ENCODE data around the gene ARID3A.

Gene ARID3A

GRCh38 chr19:885536-886224, 40.2 kb upstream of the ARID3A start:
- no peak overlapping the region for H3K27ac ChIP-seq
- TF ChIP-seq CTCF (IDR thresholded peaks at IDR 0.05): no peak
- no peak overlapping the region for H3K4me3 ChIP-seq
- H3K27me3 ChIP-seq: no peaks in the 10 kb centered on the region
- no peaks in the 10 kb centered on the region for H3K9me3 ChIP-seq
- no peak for DNase-seq
- H3K36me3 ChIP-seq: peaks cover 49 to 100% (median 90%) of the 10 kb centered on the region in 3 donors
- intact Hi-C loops (cut with DNase I; ENCODE audit: low total_unique reads): no loop called here
- peaks cover 0 to 1% (median 0%) of the 10 kb centered on the region in 4 donors for H3K4me1 ChIP-seq

GRCh38 chr19:887072-887471, 38.8 kb upstream of the ARID3A start:
- Histone ChIP-seq H3K4me1 (peaks cover 0 to 14% (median 5%) of the 10 kb centered on the region in 4 donors), H3K4me3 (no peak overlapping the region), H3K9me3 (no peaks in the 10 kb centered on the region), H3K36me3 (peaks cover 35 to 91% (median 78%) of the 10 kb centered on the region in 3 donors), H3K27me3 (no peaks in the 10 kb centered on the region), H3K27ac (no peak overlapping the region)
- DNase-seq: no peak
- TF ChIP-seq CTCF (IDR thresholded peaks at IDR 0.05): no peak
- intact Hi-C loops (cut with DNase I; ENCODE audit: low total_unique reads): no loop called here

- H3K27ac ChIP-seq: no peak overlapping the region
- H3K36me3 ChIP-seq: peaks cover 33 to 86% (median 72%) of the 10 kb centered on the region in 3 donors
- H3K4me1 ChIP-seq: peaks cover 0 to 19% (median 8%) of the 10 kb centered on the region in 4 donors
- no peak overlapping the region for H3K4me3 ChIP-seq
- intact Hi-C loops (cut with DNase I; ENCODE audit: low total_unique reads): no loop called here
- H3K9me3 ChIP-seq: no peaks in the 10 kb centered on the region
- no peak for DNase-seq
- H3K27me3 ChIP-seq: no peaks in the 10 kb centered on the region
- TF ChIP-seq CTCF (IDR thresholded peaks at IDR 0.05): no peak
Measured at GRCh38 chr19:887599-887998, 38.2 kb upstream of the ARID3A start.

GRCh38 chr19:888581-889385, 37.1 kb upstream of the ARID3A start:
- TF ChIP-seq CTCF (IDR thresholded peaks at IDR 0.05): no peak
- no peaks in the 10 kb centered on the region for H3K27me3 ChIP-seq
- H3K4me1 ChIP-seq: peaks cover 0 to 22% (median 8%) of the 10 kb centered on the region in 4 donors
- intact Hi-C loops (cut with DNase I; ENCODE audit: low total_unique reads): no loop called here
- peaks cover 29 to 74% (median 61%) of the 10 kb centered on the region in 3 donors for H3K36me3 ChIP-seq
- H3K27ac ChIP-seq: no peak overlapping the region
- H3K4me3 ChIP-seq: no peak overlapping the region
- H3K9me3 ChIP-seq: no peaks in the 10 kb centered on the region
- no peak for DNase-seq

- H3K27me3 ChIP-seq: no peaks in the 10 kb centered on the region
- intact Hi-C loops (cut with DNase I; ENCODE audit: low total_unique reads): no loop called here
- no peak for DNase-seq
- H3K27ac ChIP-seq: no peak overlapping the region
- H3K9me3 ChIP-seq: no peaks in the 10 kb centered on the region
- peaks cover 0 to 24% (median 8%) of the 10 kb centered on the region in 4 donors for H3K4me1 ChIP-seq
- no peak for TF ChIP-seq CTCF (IDR thresholded peaks at IDR 0.05)
- H3K4me3 ChIP-seq: no peak overlapping the region
- H3K36me3 ChIP-seq: peaks cover 19 to 64% (median 51%) of the 10 kb centered on the region in 3 donors
Measured at GRCh38 chr19:889662-890295, 36.1 kb upstream of the ARID3A start.
